Measurements from ENCODE around the gene FAM168A.

GRCh38 chr11:73481626-73482025 is 116.3 kb downstream of the FAM168A start:
- TF ChIP-seq CTCF (IDR thresholded peaks at IDR 0.05; ENCODE audit: low read depth, low read length): no peak
- TF ChIP-seq EZH2phosphoT487 (IDR thresholded peaks at IDR 0.05; ENCODE audit: low read depth): no peak

Data from OCI-LY3 (cell line).